Thyroid gland (tissue), 4 donors: ENCODE results near the gene EZH2.

Source experiments
- CTCF ChIP-seq, 6 experiments: fragments of 200-600 bp in 3 of 6; fragments of 450-650 bp in 3 of 6; sonication (generic) in 3 of 6; IDR thresholded peaks; one replicate each; pipeline ENCODE4 v1.5.1; 2016 to 2019; ENCODE audit warnings: antibody characterized with exemption in 6 of 6, mild to moderate bottlenecking in 2 of 6, inconsistent platforms in 1 of 6, moderate library complexity in 1 of 6
- POLR2A ChIP-seq, 2 donors: fragments of 450-650 bp; IDR thresholded peaks; one replicate each; pipeline ENCODE4 v1.6.1; 2017; ENCODE audit warnings: antibody characterized with exemption in 2 of 2, mild to moderate bottlenecking in 2 of 2, moderate library complexity in 1 of 2

GRCh38 chr7:148847815-148848734 is 36.0 kb downstream of the EZH2 start:
- TF ChIP-seq CTCF (IDR thresholded peaks at IDR 0.05) (no peak), POLR2A (IDR thresholded peaks at IDR 0.05) (no peak)
